ENCODE measurements around the gene CD68. TPM values are rescaled to one million over a fixed set of nuclear protein-coding genes. Genes with fewer than 3 reads are reported as not detected.

Gene CD68
- total RNA-seq, 2 experiments from 2014 or later = 0.44 to 0.54 TPM

DNA sequence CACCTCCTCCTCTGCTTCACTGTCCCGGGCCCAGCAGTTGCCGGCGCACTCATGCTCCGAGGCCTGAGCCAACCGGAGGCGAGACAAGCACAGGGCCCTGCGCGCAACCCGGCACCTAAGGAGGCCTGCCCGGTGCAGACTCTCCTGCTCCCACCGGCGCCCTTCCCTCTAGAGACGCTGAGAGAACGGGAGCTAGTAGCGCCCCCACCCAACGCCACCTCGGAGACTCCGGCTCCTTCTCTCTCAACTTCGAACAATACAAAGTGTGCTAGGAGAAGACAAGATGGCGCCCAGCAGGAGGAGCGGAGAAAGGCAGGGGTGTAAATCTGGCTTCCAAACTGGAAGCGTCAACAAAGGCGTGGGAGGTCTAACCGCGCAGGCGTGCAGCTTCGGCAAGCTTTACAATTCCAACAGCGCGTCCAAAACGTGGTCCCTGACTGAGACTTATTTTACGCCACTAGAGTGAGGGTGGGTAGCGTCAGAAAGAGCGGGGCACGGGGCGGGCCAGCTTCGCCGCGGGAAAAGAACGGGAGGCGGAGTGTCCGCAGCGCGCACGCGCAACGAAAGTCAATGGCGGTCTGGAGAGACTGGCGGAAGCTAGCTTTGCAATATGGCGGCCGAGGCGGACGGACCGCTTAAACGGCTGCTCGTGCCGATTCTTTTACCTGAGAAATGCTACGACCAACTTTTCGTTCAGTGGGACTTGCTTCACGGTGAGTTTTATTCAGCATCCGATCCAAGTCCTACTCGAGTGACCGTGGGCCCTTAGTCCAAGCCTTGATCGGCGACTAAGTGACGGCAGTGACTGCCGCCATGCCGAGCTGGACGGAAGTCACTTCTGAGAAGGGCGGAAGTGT, 4.0 kb downstream of the CD68 start, which contains the start of gene MPDU1:
MPDU1 (plus strand) TSS at position 600 of the 857 bp plus-strand sequence; CDS start at position 611, 11 bp downstream.
- H3K4me3 ChIP-seq (ENCODE audit: low read depth, low read length, poor library complexity, severe bottlenecking) = peak within 1 kb of the TSS; percentile 75
- TSS peak; percentile 90 for BruUV-seq (replicated peaks)
- intact Hi-C loops (cut with micrococcal nuclease; ENCODE audit: unreplicated experiment) = no loop called here
- H3K36me3 ChIP-seq (ENCODE audit: insufficient read depth, low read length) = peaks cover 64% of the 10 kb centered on the region
- peak within 1 kb of the TSS; percentile 94 for H3K4me2 ChIP-seq (ENCODE audit: low read length)
- no peak for TF ChIP-seq EZH2phosphoT487 (IDR thresholded peaks at IDR 0.05; ENCODE audit: borderline replicate concordance, low read depth, low read length)
- TF ChIP-seq, protein P1, sequence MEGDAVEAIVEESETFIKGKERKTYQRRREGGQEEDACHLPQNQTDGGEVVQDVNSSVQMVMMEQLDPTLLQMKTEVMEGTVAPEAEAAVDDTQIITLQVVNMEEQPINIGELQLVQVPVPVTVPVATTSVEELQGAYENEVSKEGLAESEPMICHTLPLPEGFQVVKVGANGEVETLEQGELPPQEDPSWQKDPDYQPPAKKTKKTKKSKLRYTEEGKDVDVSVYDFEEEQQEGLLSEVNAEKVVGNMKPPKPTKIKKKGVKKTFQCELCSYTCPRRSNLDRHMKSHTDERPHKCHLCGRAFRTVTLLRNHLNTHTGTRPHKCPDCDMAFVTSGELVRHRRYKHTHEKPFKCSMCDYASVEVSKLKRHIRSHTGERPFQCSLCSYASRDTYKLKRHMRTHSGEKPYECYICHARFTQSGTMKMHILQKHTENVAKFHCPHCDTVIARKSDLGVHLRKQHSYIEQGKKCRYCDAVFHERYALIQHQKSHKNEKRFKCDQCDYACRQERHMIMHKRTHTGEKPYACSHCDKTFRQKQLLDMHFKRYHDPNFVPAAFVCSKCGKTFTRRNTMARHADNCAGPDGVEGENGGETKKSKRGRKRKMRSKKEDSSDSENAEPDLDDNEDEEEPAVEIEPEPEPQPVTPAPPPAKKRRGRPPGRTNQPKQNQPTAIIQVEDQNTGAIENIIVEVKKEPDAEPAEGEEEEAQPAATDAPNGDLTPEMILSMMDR (conservative IDR thresholded peaks at IDR 0.05; ENCODE audit: low read length) = no peak
- ChIA-PET POLR2A (interaction anchor here (1.0 to 2.6 kb wide), 5 partner anchors 9 to 104 kb away, joined by 3 to 6 read pairs (median 4); partner anchors contain the start of genes FXR2 and TP53), CTCF (ENCODE audit: unreplicated experiment) (interaction anchor here (0.5 kb wide), 1 partner anchor 30 kb away, joined by 4 read pairs; no protein-coding TSS in a partner anchor)
- H3K27ac ChIP-seq (ENCODE audit: low read depth, low read length, poor library complexity, severe bottlenecking) = peak within 1 kb of the TSS; percentile 78
- H4K20me1 ChIP-seq (ENCODE audit: insufficient read depth, low read length) = no peaks in the 10 kb centered on the region
- H3K9me3 ChIP-seq (ENCODE audit: low read length) = no peaks in the 10 kb centered on the region
- DNase-seq (ENCODE audit: low spot score) = peak; percentile 94
- no peaks in the 10 kb centered on the region for H3K9me2 ChIP-seq (ENCODE audit: insufficient read depth, low read length)
- H3K4me1 ChIP-seq (ENCODE audit: insufficient read depth, low read length, poor library complexity, severe bottlenecking) = peaks cover 33% of the 10 kb centered on the region
- peak within 1 kb of the TSS; percentile 88 for H2AFZ ChIP-seq (ENCODE audit: low read length)
- H3K79me2 ChIP-seq (ENCODE audit: insufficient read depth, low read depth, low read length) = peaks cover 5% of the 10 kb centered on the region; the same call in 1 of the 2 replicates

DNA sequence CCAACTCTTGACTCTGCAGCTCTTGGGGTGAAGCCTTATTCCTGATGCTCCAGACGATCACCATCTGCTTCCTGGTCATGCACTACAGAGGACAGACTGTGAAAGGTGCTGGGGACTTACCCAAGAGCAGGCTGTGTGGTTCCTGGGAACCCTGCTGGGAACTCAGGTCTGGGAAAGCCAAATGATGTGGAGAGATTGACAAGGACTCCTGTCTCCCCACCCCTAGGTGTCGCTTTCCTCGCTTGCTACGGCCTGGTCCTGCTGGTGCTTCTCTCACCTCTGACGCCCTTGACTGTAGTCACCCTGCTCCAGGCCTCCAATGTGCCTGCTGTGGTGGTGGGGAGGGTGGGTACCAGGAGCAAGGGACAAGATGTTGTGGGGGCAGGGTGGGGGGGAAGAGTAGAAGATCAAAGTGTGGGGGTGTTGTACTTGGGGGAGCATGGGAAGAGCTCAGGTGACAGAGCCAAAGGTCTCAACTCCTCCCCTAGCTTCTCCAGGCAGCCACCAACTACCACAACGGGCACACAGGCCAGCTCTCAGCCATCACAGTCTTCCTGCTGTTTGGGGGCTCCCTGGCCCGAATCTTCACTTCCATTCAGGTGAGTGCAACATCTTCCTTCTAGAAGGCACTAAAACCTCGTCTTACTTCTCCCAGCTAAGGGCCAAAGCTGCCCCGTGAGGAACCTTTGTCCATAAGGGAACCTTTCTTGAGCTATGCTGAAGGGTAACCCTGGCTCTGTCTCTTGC, 7.4 kb downstream of the CD68 start:
- H3K27ac ChIP-seq (ENCODE audit: low read depth, low read length, poor library complexity, severe bottlenecking) = no peak overlapping the region
- H3K9me3 ChIP-seq (ENCODE audit: low read length) = no peaks in the 10 kb centered on the region
- no peak overlapping the region for H2AFZ ChIP-seq (ENCODE audit: low read length)
- DNase-seq (ENCODE audit: low spot score) = peak; percentile 36
- no TSS peak for BruUV-seq (replicated peaks)
- H3K4me3 ChIP-seq (ENCODE audit: low read depth, low read length, poor library complexity, severe bottlenecking) = no peak overlapping the region
- H3K79me2 ChIP-seq (ENCODE audit: insufficient read depth, low read depth, low read length) = peaks cover 5% of the 10 kb centered on the region; the same call in 1 of the 2 replicates
- H3K4me2 ChIP-seq (ENCODE audit: low read length) = no peak overlapping the region
- intact Hi-C loops (cut with micrococcal nuclease; ENCODE audit: unreplicated experiment) = no loop called here
- no peaks in the 10 kb centered on the region for H3K9me2 ChIP-seq (ENCODE audit: insufficient read depth, low read length)
- peaks cover 68% of the 10 kb centered on the region; the same call in 1 of the 2 replicates for H3K36me3 ChIP-seq (ENCODE audit: insufficient read depth, low read length)
- H3K4me1 ChIP-seq (ENCODE audit: insufficient read depth, low read length, poor library complexity, severe bottlenecking) = peaks cover 18% of the 10 kb centered on the region
- no peaks in the 10 kb centered on the region for H4K20me1 ChIP-seq (ENCODE audit: insufficient read depth, low read length)
- ChIA-PET CTCF (ENCODE audit: unreplicated experiment) (no interaction called here), POLR2A (interaction anchor here (0.6 kb wide), 1 partner anchor 181 kb away, joined by 4 read pairs; no protein-coding TSS in a partner anchor)
- TF ChIP-seq, protein P1 (conservative IDR thresholded peaks at IDR 0.05; ENCODE audit: low read length) = peak; percentile 64; the same call in 1 of the 2 replicates
- no peak for TF ChIP-seq EZH2phosphoT487 (IDR thresholded peaks at IDR 0.05; ENCODE audit: borderline replicate concordance, low read depth, low read length)

Data from OCI-LY7 (cell line).